Measurements from ENCODE around the gene FHIP1A. TPM values are rescaled to one million over a fixed set of nuclear protein-coding genes. Genes with fewer than 3 reads are reported as not detected.
A peak's percentile ranks its signal among the peaks of the same experiment; 100 is the strongest.

Gene FHIP1A
- total RNA-seq, 1 experiment from 2014 or later: 24.9 TPM

GRCh38 chr4:151417766-151418376, 8.9 kb downstream of the FHIP1A start:
- Histone ChIP-seq H4K8ac (replicated peaks; ENCODE audit: insufficient read length, low read depth, low read length) (no peak overlapping the region), H4K20me1 (ENCODE audit: control insufficient read depth, insufficient read depth, insufficient read length) (no peaks in the 10 kb centered on the region), H2BK5ac (ENCODE audit: insufficient read length, low read length) (no peak overlapping the region), H2BK20ac (ENCODE audit: low read depth, low read length, poor library complexity, severe bottlenecking) (no peak overlapping the region), H3K9me3 (ENCODE audit: control insufficient read depth, low read depth, low read length) (no peaks in the 10 kb centered on the region), H2AK5ac (ENCODE audit: insufficient read length, low read length) (no peak overlapping the region), H3T11ph (ENCODE audit: low read length) (no peak overlapping the region), H3K4me1 (ENCODE audit: insufficient read depth, low read length) (peaks cover 9% of the 10 kb centered on the region; the same call in 1 of the 2 replicates), H3K9ac (ENCODE audit: extremely low read depth, insufficient read length, low read length) (no peak overlapping the region), H3K23ac (ENCODE audit: insufficient read length, low read depth, low read length) (no peak overlapping the region), H2AFZ (ENCODE audit: low read length) (no peak overlapping the region), H2BK120ac (ENCODE audit: low read depth, low read length, poor library complexity, severe bottlenecking) (no peak overlapping the region), H4K5ac (ENCODE audit: insufficient read length, low read depth, low read length) (no peak overlapping the region), H4K91ac (ENCODE audit: insufficient read length, low read depth, low read length) (no peak overlapping the region), H3K56ac (ENCODE audit: insufficient read length, low read depth, low read length) (no peak overlapping the region), H2BK15ac (ENCODE audit: low read depth, low read length) (no peak overlapping the region), H3K14ac (ENCODE audit: insufficient read depth, low read length) (no peak overlapping the region), H2BK12ac (ENCODE audit: insufficient read length, low read depth, low read length) (no peak overlapping the region), H3K27ac (ENCODE audit: insufficient read length, low read depth, low read length) (no peak overlapping the region), H3K23me2 (ENCODE audit: insufficient read length, low read depth, low read length, poor library complexity, severe bottlenecking) (no peaks in the 10 kb centered on the region), H3K79me2 (ENCODE audit: insufficient read depth, low read length) (peaks cover 7% of the 10 kb centered on the region; the same call in 1 of the 2 replicates), H3K18ac (ENCODE audit: insufficient read length, low read depth, low read length) (no peak overlapping the region), H3K4me2 (ENCODE audit: insufficient read depth, insufficient read length, low read length) (no peak overlapping the region), H3K4ac (ENCODE audit: low read depth, low read length) (no peak overlapping the region), H3K79me1 (ENCODE audit: insufficient read depth, low read depth, low read length, poor library complexity, severe bottlenecking) (peaks cover 7% of the 10 kb centered on the region), H3K27me3 (ENCODE audit: insufficient read depth, low read length) (no peaks in the 10 kb centered on the region)
- no peaks in the 10 kb centered on the region for H3K27me3 Mint-ChIP-seq (ENCODE audit: low read depth)
- no peak for TF ChIP-seq CTCF (conservative IDR thresholded peaks at IDR 0.05)
- no CpG with 5 or more reads among the region's 2 CpGs for WGBS (ENCODE audit: extremely low coverage, insufficient read length, low lambda C conversion rate)
- DNase-seq: no peak
- no peaks in the 10 kb centered on the region for H3K9me3 Mint-ChIP-seq
- peaks cover 0 to 3% (median 2%) of the 10 kb centered on the region in 3 experiments; a peak in 2 of 7 replicates for H3K36me3 Mint-ChIP-seq (ENCODE audit: insufficient read depth in 1 of 3, low read depth in 3 of 3)
- peak overlapping the region in 2 of 3 experiments; percentile 37 to 44; a peak in 1 of 7 replicates for H3K27ac Mint-ChIP-seq
- H3K4me3 Mint-ChIP-seq: no peak overlapping the region
- H3K4me1 Mint-ChIP-seq: peaks cover 35 to 38% of the 10 kb centered on the region in 2 experiments

All from H9 (cell line).